A172 (cell line): Measurements from ENCODE around the gene TARS2. TPM values are rescaled to one million over a fixed set of nuclear protein-coding genes. Genes with fewer than 3 reads are reported as not detected.

Experiments used
- DNase-seq: peaks from one replicate; pipeline ENCODE4 v3.0.0-alpha.2; 2015; ENCODE audit warnings: low spot score
- total RNA-seq: library from RNA; depleted of rRNA; stranded (reverse); fragments of >200 nt; shearing (Covaris generic); gene quantifications from 2 replicates; pipeline ENCODE4 v1.2.3, GENCODE V29; 2014

TARS2 gene
- total RNA-seq, 1 experiment from 2014 or later: 32.1 TPM

GRCh38 chr1:150536836-150537731 is 49.9 kb downstream of the TARS2 start:
- peak; percentile 67 for DNase-seq

GRCh38 chr1:150537732-150538684 is 50.8 kb downstream of the TARS2 start:
- DNase-seq: peak; percentile 82

GRCh38 chr1:150543500-150544143 is 56.4 kb downstream of the TARS2 start:
- no peak for DNase-seq

GRCh38 chr1:150544204-150544603 is 57.0 kb downstream of the TARS2 start:
- no peak for DNase-seq

GRCh38 chr1:150545486-150546032 is 58.3 kb downstream of the TARS2 start:
- DNase-seq: no peak

GRCh38 chr1:150546294-150546937 is 59.2 kb downstream of the TARS2 start:
- no peak for DNase-seq

GRCh38 chr1:150548324-150548631 is 61.1 kb downstream of the TARS2 start:
- no peak for DNase-seq

GRCh38 chr1:150548632-150549495 is 61.6 kb downstream of the TARS2 start, which contains the start of gene ADAMTSL4:
ADAMTSL4 (plus strand) TSS chr1:150549408; CDS start chr1:150552289, 2,881 bp downstream.
- peak; percentile 57 for DNase-seq

GRCh38 chr1:150549496-150550221 is 62.4 kb downstream of the TARS2 start:
- DNase-seq: no peak

- no peak for DNase-seq
These were observed 63.2 kb downstream of the TARS2 start for GRCh38 chr1:150550222-150551050.

GRCh38 chr1:150551051-150551783 is 64.0 kb downstream of the TARS2 start:
- no peak for DNase-seq

- DNase-seq: no peak
These were observed 64.5 kb downstream of the TARS2 start for GRCh38 chr1:150551784-150552127.

GRCh38 chr1:150552128-150552910 is 65.1 kb downstream of the TARS2 start:
- DNase-seq: peak; percentile 88

- no peak for DNase-seq
These were observed 65.7 kb downstream of the TARS2 start for GRCh38 chr1:150552911-150553289.

GRCh38 chr1:150553392-150554085 is 66.3 kb downstream of the TARS2 start:
- no peak for DNase-seq

- no peak for DNase-seq
These were observed 66.8 kb downstream of the TARS2 start for GRCh38 chr1:150554086-150554452.
